Ishikawa (cell line): ENCODE data around the gene CALML4.

Experiments
- CREB1 ChIP-seq: IDR thresholded peaks from 2 replicates; pipeline ENCODE4 v1.6.1; 2012; ENCODE audit warnings: low read depth
- EP300 ChIP-seq: IDR thresholded peaks from 2 replicates; pipeline ENCODE4 v1.6.1; 2012; ENCODE audit warnings: borderline replicate concordance
- NFIC ChIP-seq: IDR thresholded peaks from 2 replicates; pipeline ENCODE4 v1.6.1; 2012
- TF ChIP-seq, protein P1 (sequence below): IDR thresholded peaks from 2 replicates; pipeline ENCODE4 v1.6.1; 2012; ENCODE audit warnings: low read depth, mild to moderate bottlenecking

DNA sequence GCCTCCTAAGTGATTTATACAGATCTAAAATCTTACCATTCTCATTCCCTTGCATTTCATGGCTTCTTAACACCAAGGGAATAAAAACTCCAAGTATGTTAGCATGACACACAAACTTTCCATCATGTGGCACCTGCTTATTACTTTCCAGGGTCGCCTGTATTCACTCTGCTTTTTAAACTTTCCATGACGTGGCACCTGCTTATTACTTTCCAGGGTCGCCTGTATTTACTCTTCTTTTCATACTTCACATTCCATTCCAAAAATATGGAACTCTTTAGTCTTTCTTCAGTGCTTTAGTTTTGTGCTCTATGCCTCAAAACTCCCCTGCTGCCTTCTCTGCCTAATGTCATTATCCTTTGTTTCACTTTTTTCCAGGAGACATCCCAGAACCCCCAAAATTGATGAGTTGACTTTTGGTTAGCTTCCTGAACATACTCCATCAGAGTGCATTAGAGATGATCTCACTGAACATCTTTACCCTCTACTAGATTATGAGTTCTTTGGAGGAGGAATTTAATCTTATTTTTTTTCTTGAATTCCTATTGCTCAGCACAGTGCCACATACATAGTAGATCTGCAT, 47.0 kb downstream of the CALML4 start:
- TF ChIP-seq, protein P1, sequence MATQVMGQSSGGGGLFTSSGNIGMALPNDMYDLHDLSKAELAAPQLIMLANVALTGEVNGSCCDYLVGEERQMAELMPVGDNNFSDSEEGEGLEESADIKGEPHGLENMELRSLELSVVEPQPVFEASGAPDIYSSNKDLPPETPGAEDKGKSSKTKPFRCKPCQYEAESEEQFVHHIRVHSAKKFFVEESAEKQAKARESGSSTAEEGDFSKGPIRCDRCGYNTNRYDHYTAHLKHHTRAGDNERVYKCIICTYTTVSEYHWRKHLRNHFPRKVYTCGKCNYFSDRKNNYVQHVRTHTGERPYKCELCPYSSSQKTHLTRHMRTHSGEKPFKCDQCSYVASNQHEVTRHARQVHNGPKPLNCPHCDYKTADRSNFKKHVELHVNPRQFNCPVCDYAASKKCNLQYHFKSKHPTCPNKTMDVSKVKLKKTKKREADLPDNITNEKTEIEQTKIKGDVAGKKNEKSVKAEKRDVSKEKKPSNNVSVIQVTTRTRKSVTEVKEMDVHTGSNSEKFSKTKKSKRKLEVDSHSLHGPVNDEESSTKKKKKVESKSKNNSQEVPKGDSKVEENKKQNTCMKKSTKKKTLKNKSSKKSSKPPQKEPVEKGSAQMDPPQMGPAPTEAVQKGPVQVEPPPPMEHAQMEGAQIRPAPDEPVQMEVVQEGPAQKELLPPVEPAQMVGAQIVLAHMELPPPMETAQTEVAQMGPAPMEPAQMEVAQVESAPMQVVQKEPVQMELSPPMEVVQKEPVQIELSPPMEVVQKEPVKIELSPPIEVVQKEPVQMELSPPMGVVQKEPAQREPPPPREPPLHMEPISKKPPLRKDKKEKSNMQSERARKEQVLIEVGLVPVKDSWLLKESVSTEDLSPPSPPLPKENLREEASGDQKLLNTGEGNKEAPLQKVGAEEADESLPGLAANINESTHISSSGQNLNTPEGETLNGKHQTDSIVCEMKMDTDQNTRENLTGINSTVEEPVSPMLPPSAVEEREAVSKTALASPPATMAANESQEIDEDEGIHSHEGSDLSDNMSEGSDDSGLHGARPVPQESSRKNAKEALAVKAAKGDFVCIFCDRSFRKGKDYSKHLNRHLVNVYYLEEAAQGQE = no peak
- no peak for TF ChIP-seq CREB1
- TF ChIP-seq NFIC = no peak
- no peak for TF ChIP-seq EP300
